Upper lobe of right lung (tissue), 1 donor: Measurements from ENCODE around the gene TMEM259. TPM values are rescaled to one million over a fixed set of nuclear protein-coding genes. Genes with fewer than 3 reads are reported as not detected.

ENCODE experiments used
- ATAC-seq: fragments of 200-7000 bp; cut with Tn5 transposase; one replicate; pipeline ENCODE4 v1.9.1; 2020; ENCODE audit warnings: mild to moderate bottlenecking, moderate library complexity
- DNase-seq: peaks from one replicate; pipeline ENCODE4 v3.0.0-alpha.2; 2020
- H3K27ac ChIP-seq: fragments of 200-600 bp; one replicate; pipeline ENCODE4 v1.8.0; 2022
- H3K27me3 ChIP-seq: fragments of 200-600 bp; one replicate; pipeline ENCODE4 v1.8.0; 2022; ENCODE audit warnings: mild to moderate bottlenecking
- H3K36me3 ChIP-seq: fragments of 200-600 bp; one replicate; pipeline ENCODE4 v1.8.0; 2022
- H3K4me1 ChIP-seq: fragments of 200-600 bp; one replicate; pipeline ENCODE4 v1.8.0; 2022
- H3K4me3 ChIP-seq: fragments of 200-600 bp; one replicate; pipeline ENCODE4 v1.8.0; 2022; ENCODE audit warnings: mild to moderate bottlenecking
- H3K9me3 ChIP-seq: fragments of 200-600 bp; one replicate; pipeline ENCODE4 v1.8.0; 2022
- intact Hi-C: fragments of 100-400 bp; cut with DNase I; formaldehyde crosslinking; loops from one replicate; pipeline ENCODE4 v1.11.0; 2022
- total RNA-seq: library from RNA; stranded (reverse); fragmentation: NEBNext Ultra II Directional; extraction: Animal tissue kit (Norgen Biotek cat#: 25700); gene quantifications from one replicate; pipeline ENCODE4 v1.2.1, GENCODE V29; 2021
- TF ChIP-seq, protein P1 (sequence below): fragments of 200-600 bp; IDR thresholded peaks from one replicate; pipeline ENCODE4 v1.8.0; 2022; ENCODE audit warnings: antibody characterized with exemption
- donor health status: DM: no; HTN: yes; CAD: no; lungs with severe emphysema.

TMEM259 gene
- total RNA-seq, 1 donor from 2014 or later, result 167 TPM

DNA sequence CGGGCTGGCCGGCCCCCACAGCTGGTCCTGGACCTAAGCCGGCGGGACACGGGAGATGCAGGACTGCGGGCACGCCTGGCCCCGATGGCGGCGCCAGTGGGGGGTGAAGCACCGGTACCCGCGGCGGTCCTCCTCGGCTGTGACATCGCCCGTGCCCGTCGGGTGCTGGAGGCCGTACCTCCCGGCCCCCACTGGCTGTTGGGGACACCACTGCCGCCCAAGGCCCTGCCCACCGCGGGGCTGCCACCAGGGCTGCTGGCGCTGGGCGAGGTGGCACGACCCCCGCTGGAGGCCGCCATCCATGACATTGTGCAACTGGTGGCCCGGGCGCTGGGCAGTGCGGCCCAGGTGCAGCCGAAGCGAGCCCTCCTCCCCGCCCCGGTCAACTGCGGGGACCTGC, 17.6 kb downstream of the TMEM259 start:
- H3K27me3 ChIP-seq, result peaks cover 44% of the 10 kb centered on the region
- ATAC-seq, result no peak
- TF ChIP-seq, protein P1, sequence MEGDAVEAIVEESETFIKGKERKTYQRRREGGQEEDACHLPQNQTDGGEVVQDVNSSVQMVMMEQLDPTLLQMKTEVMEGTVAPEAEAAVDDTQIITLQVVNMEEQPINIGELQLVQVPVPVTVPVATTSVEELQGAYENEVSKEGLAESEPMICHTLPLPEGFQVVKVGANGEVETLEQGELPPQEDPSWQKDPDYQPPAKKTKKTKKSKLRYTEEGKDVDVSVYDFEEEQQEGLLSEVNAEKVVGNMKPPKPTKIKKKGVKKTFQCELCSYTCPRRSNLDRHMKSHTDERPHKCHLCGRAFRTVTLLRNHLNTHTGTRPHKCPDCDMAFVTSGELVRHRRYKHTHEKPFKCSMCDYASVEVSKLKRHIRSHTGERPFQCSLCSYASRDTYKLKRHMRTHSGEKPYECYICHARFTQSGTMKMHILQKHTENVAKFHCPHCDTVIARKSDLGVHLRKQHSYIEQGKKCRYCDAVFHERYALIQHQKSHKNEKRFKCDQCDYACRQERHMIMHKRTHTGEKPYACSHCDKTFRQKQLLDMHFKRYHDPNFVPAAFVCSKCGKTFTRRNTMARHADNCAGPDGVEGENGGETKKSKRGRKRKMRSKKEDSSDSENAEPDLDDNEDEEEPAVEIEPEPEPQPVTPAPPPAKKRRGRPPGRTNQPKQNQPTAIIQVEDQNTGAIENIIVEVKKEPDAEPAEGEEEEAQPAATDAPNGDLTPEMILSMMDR, result no peak
- DNase-seq, result no peak
- no peak overlapping the region for H3K4me3 ChIP-seq
- H3K9me3 ChIP-seq, result no peaks in the 10 kb centered on the region
- no peak overlapping the region for H3K27ac ChIP-seq
- intact Hi-C loops, result no loop called here
- H3K36me3 ChIP-seq, result no peaks in the 10 kb centered on the region
- H3K4me1 ChIP-seq, result peaks cover 10% of the 10 kb centered on the region

DNA sequence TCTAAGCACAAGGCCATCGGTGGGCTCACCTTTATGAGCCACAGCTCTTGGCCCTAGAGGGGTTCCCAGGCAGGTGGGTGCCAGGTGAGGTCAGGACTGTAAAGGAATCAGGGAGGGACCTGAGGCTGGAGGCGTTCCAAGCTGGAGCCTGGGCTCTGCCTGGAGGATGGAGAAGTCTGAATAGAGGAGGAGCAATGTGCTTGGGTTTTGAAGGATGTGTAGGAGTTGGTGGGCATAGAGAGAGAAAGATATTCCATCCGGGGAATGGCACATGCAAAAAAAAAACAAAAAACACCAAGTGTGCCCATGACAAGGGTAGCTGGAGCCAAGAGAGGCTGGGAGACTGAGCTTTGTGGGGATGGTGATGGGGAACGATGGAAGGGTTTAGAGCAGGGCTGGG, 18.3 kb downstream of the TMEM259 start:
- TF ChIP-seq, protein P1, result no peak
- DNase-seq, result no peak
- Histone ChIP-seq H3K9me3 (no peaks in the 10 kb centered on the region), H3K27me3 (peaks cover 51% of the 10 kb centered on the region), H3K4me1 (peaks cover 10% of the 10 kb centered on the region), H3K36me3 (no peaks in the 10 kb centered on the region), H3K4me3 (no peak overlapping the region), H3K27ac (no peak overlapping the region)
- intact Hi-C loops, result no loop called here
- no peak for ATAC-seq

DNA sequence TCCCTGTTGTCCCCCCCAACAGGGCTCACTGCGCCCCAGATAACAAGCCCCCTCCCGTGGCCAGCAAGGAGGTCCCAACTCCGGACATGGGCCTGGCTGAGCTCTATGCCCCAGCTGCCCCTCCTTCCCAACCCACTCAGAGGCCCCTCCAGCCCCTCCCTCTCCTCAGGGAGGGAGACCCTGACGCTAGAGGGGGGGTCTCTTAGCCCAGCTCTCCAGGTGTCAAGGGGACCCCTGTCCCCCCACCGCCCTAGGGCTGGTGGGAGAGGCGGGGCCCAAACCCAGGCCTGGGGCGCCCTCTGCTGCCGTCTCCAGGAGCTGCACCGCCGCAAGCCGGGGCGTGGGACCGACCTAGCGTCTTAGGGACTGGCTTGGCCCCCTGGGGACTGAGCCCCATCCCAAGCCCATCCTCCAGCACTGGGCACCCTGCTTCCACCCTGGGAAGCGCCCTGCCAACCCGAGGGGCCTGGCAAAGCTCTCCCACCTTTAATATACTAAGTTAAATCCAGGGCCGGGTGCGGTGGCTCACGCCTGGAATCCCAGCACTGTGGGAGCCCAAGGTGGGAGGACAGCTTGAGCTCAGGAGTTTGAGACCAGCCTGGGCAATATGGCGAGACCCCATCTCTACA, 19.3 kb downstream of the TMEM259 start:
- Histone ChIP-seq H3K9me3 (no peaks in the 10 kb centered on the region), H3K4me3 (no peak overlapping the region), H3K27ac (no peak overlapping the region), H3K36me3 (no peaks in the 10 kb centered on the region), H3K4me1 (peaks cover 12% of the 10 kb centered on the region), H3K27me3 (peaks cover 59% of the 10 kb centered on the region)
- intact Hi-C loops, result no loop called here
- ATAC-seq (peak; percentile 83), DNase-seq (peak; percentile 84)
- TF ChIP-seq, protein P1, result peak; percentile 95

DNA sequence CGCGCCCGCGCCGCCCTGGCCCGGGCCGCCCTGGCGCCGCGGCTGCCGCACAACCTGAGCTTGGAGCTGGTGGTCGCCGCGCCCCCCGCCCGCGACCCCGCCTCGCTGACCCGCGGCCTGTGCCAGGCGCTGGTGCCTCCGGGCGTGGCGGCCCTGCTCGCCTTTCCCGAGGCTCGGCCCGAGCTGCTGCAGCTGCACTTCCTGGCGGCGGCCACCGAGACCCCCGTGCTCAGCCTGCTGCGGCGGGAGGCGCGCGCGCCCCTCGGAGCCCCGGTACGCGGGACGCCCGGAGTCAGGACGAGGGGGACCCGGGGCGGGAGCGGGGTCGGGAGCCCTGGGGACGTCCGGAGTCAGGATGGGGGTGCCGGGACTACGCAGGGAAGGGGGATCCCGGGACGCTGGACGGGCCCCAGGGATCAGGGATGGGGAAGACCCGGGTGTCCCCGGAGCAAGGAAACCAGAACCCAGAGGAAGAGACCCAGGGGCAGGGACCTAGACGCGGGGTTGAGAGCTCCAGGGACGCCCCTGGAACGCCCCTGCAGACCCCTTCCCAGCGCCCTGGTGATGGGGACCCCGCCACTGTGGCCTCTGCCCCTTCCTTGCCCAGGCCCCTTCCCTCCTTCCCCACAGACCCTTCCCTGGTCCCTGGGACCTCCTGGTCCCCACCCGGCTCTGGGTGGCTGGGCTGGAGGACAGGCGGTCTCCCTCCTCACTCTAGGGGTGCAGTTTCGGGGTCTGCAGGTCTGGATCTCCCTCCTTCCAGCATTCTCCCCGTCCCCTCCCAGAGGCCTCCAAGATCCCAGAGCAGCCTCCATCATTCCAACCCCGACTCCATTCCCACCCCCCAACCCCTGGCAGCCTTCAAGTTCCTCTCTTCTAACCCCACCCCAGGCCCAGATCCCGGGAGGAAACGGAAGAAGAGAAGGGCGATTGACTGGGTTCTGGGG, 20.1 kb downstream of the TMEM259 start:
- H3K27me3 ChIP-seq, result peaks cover 67% of the 10 kb centered on the region
- H3K27ac ChIP-seq, result no peak overlapping the region
- intact Hi-C loops, result no loop called here
- ATAC-seq (no peak), DNase-seq (no peak)
- no peaks in the 10 kb centered on the region for H3K36me3 ChIP-seq
- H3K9me3 ChIP-seq, result no peaks in the 10 kb centered on the region
- H3K4me1 ChIP-seq, result peaks cover 20% of the 10 kb centered on the region
- no peak overlapping the region for H3K4me3 ChIP-seq
- TF ChIP-seq, protein P1, result no peak

DNA sequence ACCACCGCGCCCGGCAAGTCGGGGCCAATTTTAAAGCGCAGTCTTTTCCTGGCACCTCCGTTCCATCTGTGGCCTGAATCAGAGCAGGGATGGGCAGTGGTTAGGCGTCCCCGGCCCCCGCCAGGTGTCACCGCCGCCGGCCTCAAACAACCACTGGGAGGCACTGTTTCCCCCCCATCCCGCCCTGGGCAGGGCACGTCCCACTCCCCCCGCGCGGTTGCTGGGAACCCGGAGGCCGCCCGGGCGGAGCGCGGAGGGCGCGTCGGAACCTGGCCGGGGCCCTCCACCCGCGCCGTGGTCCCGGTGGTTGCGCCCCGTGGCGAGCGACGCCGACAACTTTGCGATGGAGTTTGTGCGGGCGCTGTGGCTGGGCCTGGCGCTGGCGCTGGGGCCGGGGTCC, 20.8 kb downstream of the TMEM259 start, which contains the start of gene GRIN3B:
TSS of gene GRIN3B (plus strand) at position 325 of the 400 bp plus-strand sequence. CDS start at position 344, 19 bp downstream.
- ATAC-seq, result peak; percentile 52
- intact Hi-C loops, result no loop called here
- peak; percentile 83 for DNase-seq
- no peaks in the 10 kb centered on the region for H3K36me3 ChIP-seq
- H3K27ac ChIP-seq, result no peak within 1 kb of the TSS
- no peak within 1 kb of the TSS for H3K4me3 ChIP-seq
- TF ChIP-seq, protein P1, result peak; percentile 48
- H3K9me3 ChIP-seq, result no peaks in the 10 kb centered on the region
- H3K4me1 ChIP-seq, result peaks cover 23% of the 10 kb centered on the region
- H3K27me3 ChIP-seq, result peaks cover 75% of the 10 kb centered on the region
